Activated naive CD4-positive, alpha-beta T cell treated with anti-CD3 and anti-CD28 coated beads for 36 hours (primary cell): ENCODE measurements around the gene ATXN7L2. TPM values are rescaled to one million over a fixed set of nuclear protein-coding genes. Genes with fewer than 3 reads are reported as not detected.

ENCODE experiments used
- CTCF ChIA-PET: fragments of 350-600 bp; sonication (Branson Sonifier 250); formaldehyde crosslinking; loops from one replicate; lab custom pipeline; 2021; ENCODE audit warnings: antibody characterized with exemption; lab: Charles Lee
- DNase-seq: peaks from one replicate; pipeline ENCODE4 v3.0.0-alpha.2; 2020
- H3K27ac Mint-ChIP-seq: one replicate; pipeline ENCODE4 v1.8.0; 2021; ENCODE audit warnings: mild to moderate bottlenecking, mixed read lengths
- H3K27me3 Mint-ChIP-seq: one replicate; pipeline ENCODE4 v1.8.0; 2021; ENCODE audit warnings: low read depth, mixed read lengths
- H3K36me3 Mint-ChIP-seq: one replicate; pipeline ENCODE4 v1.8.0; 2021; ENCODE audit warnings: low read depth, mixed read lengths
- H3K4me1 Mint-ChIP-seq: one replicate; pipeline ENCODE4 v1.8.0; 2021; ENCODE audit warnings: low read depth, mixed read lengths
- H3K4me3 Mint-ChIP-seq: one replicate; pipeline ENCODE4 v1.8.0; 2021; ENCODE audit warnings: mild to moderate bottlenecking, moderate library complexity, mixed read lengths
- H3K9me3 Mint-ChIP-seq: one replicate; pipeline ENCODE4 v1.8.0; 2021; ENCODE audit warnings: mixed read lengths
- intact Hi-C: fragments of 100-400 bp; cut with micrococcal nuclease; formaldehyde crosslinking; loops from one replicate; pipeline ENCODE4 v1.15.1; 2023
- total RNA-seq, 2 experiments: library from RNA; stranded (reverse); gene quantifications; one replicate each; pipeline ENCODE4 v1.2.3, GENCODE V29; 2021

The ATXN7L2 gene
- total RNA-seq, 2 experiments from 2014 or later, result 15.2 to 16.4 TPM

DNA sequence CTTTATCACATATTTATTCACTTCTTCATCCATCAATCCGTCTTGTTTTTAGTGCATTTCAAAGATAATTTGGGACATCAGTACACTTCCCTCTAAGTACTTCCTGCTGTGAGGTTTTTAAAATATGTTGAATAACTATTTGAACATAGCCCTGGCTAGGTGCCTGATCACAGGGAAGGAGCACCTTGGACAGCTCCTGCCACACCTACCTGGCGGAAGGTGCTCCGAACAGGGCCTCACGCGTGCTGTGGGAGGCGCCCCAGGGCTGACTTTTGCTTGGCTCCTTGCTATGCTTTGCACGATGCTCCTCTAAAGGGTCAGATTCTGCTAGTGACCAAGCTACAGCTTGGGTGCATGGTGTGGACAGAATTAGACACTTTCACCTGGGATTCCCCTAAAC lies 4.9 kb upstream of the ATXN7L2 start:
- Mint-ChIP-seq H3K9me3 (no peaks in the 10 kb centered on the region), H3K27me3 (peaks cover 7% of the 10 kb centered on the region), H3K27ac (no peak overlapping the region), H3K4me1 (peaks cover 15% of the 10 kb centered on the region), H3K4me3 (no peak overlapping the region), H3K36me3 (no peaks in the 10 kb centered on the region)
- CTCF ChIA-PET, result interaction anchor here (0.6 to 1.7 kb wide), 4 partner anchors 9 to 54 kb away, joined by 4 to 9 read pairs (median 5); no protein-coding TSS in a partner anchor
- intact Hi-C loops, result no loop called here
- DNase-seq, result peak; percentile 69

DNA sequence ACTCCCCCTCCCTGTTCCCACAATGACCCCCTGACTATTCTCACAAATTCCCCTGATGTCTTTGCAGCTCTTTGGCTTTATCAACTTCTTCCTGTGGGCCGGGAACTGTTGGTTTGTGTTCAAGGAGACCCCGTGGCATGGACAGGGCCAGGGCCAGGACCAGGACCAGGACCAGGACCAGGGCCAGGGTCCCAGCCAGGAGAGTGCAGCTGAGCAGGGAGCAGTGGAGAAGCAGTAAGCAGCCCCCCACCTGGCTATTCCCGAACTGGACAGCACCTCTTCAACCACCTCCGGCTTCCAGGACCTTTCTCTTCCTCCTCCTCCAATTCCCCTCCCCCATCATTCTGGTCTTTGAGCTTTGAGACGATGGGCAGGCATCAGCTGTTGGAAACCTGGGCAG lies 4.4 kb upstream of the ATXN7L2 start:
- intact Hi-C loops, result no loop called here
- CTCF ChIA-PET, result interaction anchor here (0.6 to 1.7 kb wide), 3 partner anchors 18 to 321 kb away, joined by 3 to 9 read pairs (median 4); no protein-coding TSS in a partner anchor
- DNase-seq, result no peak
- H3K27me3 Mint-ChIP-seq, result peaks cover 7% of the 10 kb centered on the region
- no peaks in the 10 kb centered on the region for H3K9me3 Mint-ChIP-seq
- no peak overlapping the region for H3K4me3 Mint-ChIP-seq
- no peak overlapping the region for H3K27ac Mint-ChIP-seq
- H3K4me1 Mint-ChIP-seq, result peaks cover 15% of the 10 kb centered on the region
- no peaks in the 10 kb centered on the region for H3K36me3 Mint-ChIP-seq

DNA sequence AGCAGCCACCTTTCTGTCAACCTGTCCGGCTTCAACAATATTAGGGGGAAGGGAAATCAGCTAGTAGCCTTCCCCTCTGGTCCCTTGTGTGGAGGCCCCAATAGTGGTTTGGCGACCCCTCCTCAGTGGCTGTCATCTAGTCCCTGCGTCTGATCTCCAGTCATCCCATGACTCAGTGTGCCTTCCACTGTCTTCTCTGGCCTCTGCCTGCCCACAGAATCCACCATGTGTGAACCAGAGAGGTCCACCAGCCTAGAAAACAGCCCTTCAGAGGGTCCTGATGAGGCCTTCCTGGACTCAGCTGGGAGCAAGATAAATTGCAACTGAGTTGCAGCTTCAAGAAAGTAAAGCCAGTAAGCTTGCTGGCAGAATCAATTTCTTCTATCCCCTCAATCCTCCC lies 3.8 kb upstream of the ATXN7L2 start:
- H3K27ac Mint-ChIP-seq, result no peak overlapping the region
- DNase-seq, result no peak
- intact Hi-C loops, result loop anchor here (5.0 to 10.0 kb wide), 3 partner anchors 235 to 502 kb away; partner anchors contain the start of genes AHCYL1, CELSR2 and ELAPOR1
- no peaks in the 10 kb centered on the region for H3K36me3 Mint-ChIP-seq
- no peak overlapping the region for H3K4me3 Mint-ChIP-seq
- peaks cover 17% of the 10 kb centered on the region for H3K4me1 Mint-ChIP-seq
- H3K27me3 Mint-ChIP-seq, result peaks cover 7% of the 10 kb centered on the region
- CTCF ChIA-PET, result interaction anchor here (0.6 to 1.7 kb wide), 2 partner anchors 53 to 321 kb away, joined by 3 to 9 read pairs; no protein-coding TSS in a partner anchor
- H3K9me3 Mint-ChIP-seq, result no peaks in the 10 kb centered on the region

DNA sequence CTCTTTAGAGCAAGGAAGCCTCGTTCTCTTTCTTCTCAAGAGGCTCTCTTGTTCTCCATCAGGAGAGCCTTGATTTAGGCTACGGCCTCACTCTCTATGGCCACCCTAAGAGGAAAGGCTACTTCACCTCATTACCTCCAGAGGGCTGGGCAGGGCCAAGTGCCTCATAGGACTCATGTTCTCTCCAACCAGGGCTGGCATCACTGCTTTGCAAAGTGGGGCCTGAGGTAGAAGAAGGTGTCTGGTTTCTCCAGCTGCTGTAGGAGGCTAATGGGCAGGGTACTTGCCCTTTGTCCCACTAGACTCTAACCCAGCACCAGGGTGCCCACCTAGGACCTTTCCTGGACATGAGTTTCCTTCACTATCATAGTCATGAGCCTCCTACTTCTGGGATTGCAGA lies 2.1 kb upstream of the ATXN7L2 start:
- Mint-ChIP-seq H3K4me3 (no peak overlapping the region), H3K9me3 (no peaks in the 10 kb centered on the region), H3K4me1 (peaks cover 24% of the 10 kb centered on the region), H3K36me3 (peaks cover 1% of the 10 kb centered on the region), H3K27ac (no peak overlapping the region), H3K27me3 (no peaks in the 10 kb centered on the region)
- CTCF ChIA-PET, result interaction anchor here (1.2 to 1.3 kb wide), 2 partner anchors 51 kb away, joined by 3 to 4 read pairs; no protein-coding TSS in a partner anchor
- DNase-seq, result no peak
- intact Hi-C loops, result loop anchor here (2.0 to 10.0 kb wide), 6 partner anchors 15 to 501 kb away; partner anchors contain the start of genes AHCYL1, AMIGO1, CELSR2 and ELAPOR1

DNA sequence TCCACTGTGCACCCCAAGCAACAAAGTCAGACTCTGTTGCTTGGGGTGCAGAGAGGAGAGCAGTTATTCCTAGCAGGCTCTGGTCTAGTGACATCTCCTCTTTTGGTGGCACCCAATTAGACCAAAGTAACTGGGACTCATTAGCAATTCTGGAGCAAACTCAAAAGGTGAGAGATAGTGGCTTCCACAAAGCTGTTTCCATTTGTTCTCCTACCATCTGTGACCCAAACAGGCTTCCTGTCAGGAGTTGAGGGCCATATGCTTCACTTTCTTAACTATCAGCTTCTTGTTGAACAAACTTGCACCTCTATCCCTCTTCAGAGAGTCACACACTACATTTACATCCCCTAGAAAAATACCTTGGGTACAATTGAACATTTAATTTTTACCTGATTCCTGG lies 1.5 kb upstream of the ATXN7L2 start:
- DNase-seq, result no peak
- H3K4me3 Mint-ChIP-seq, result no peak overlapping the region
- H3K9me3 Mint-ChIP-seq, result no peaks in the 10 kb centered on the region
- no peak overlapping the region for H3K27ac Mint-ChIP-seq
- no peaks in the 10 kb centered on the region for H3K27me3 Mint-ChIP-seq
- intact Hi-C loops, result loop anchor here (2.0 to 10.0 kb wide), 6 partner anchors 15 to 500 kb away; partner anchors contain the start of genes AHCYL1, AMIGO1, CELSR2 and ELAPOR1
- peaks cover 24% of the 10 kb centered on the region for H3K4me1 Mint-ChIP-seq
- peaks cover 1% of the 10 kb centered on the region for H3K36me3 Mint-ChIP-seq
- CTCF ChIA-PET, result interaction anchor here (0.6 to 4.3 kb wide), 4 partner anchors 11 to 57 kb away, joined by 3 to 36 read pairs (median 3); partner anchors contain the start of genes CYB561D1 and GPR61

DNA sequence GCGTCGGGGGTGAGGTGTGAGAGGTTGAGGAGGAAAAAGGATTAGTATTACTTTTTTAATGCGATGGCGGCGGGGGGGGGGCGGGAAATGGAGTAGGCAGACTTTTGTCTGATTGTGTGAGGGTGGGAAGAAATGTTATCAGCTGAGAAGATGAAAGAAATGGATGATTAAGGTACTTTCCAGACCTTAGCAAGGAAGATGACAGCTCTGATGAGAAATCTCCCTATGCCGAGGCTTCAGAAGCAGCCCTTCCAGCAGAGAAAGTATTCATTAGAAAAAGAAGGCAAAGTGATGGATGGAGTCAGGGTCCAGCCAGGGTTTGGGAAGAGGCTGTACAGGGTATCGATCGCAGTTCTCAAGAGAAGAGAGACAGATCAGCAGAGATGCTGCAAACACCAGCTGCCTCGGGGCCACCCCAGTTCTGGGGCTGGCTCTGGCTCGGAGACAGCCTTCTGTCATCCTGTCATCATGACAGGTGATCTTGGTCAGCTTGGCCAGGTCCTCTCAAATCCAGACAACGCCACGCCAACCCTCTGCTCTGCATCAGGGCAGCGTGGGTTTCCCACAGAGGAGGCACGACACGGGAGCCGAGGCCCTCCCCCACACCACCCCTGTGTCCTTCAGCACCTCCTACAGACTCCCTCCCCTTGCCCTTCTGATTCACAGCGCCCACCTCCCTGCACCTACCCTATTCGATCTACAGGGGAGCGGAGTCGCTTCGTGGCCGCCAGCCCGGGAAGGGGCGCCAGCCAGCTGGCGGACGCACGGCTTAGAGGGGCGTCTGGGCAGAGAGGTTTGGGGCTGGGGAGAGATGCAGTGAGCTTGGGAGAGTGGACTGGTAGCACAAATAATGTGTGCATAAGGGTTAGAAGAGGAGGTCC lies 674 bp upstream of the ATXN7L2 start:
- intact Hi-C loops, result loop anchor here (1.0 to 10.0 kb wide), 10 partner anchors 11 to 499 kb away; partner anchors contain the start of genes AHCYL1, AMIGO1, CELSR2 and CYB561D1
- Mint-ChIP-seq H3K36me3 (peaks cover 1% of the 10 kb centered on the region), H3K27me3 (no peaks in the 10 kb centered on the region), H3K27ac (peak overlapping the region; percentile 78), H3K9me3 (no peaks in the 10 kb centered on the region), H3K4me3 (peak overlapping the region; percentile 95), H3K4me1 (peaks cover 24% of the 10 kb centered on the region)
- DNase-seq, result peak; percentile 55
- CTCF ChIA-PET, result interaction anchor here (0.6 to 35.8 kb wide), 8 partner anchors 10 to 65 kb away, joined by 3 to 1207 read pairs (median 3); partner anchors contain the start of genes CYB561D1, GNAI3 and GPR61

DNA sequence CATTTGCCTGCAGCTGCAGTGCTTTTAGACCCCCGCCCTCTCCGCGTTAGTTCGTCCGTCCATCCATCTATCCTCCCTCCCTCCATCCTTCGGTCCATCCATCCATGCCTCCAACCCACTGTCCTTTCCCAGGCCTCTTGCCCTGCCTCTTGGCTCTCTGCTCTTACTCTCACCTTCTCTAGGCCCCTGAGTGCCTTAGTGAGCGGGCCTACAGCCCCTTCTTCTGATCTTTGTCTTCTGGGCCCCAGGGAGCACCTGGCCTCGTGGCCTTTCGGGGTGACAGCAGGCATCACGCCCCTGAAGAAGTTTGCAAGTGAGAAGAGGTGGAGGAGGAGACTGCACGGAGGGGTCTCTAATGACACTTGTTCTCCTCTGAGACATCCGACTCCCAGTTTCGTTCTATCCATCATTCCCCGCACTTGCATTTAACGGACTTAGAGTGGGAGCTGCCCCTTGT lies 842 bp downstream of the ATXN7L2 start:
- no peaks in the 10 kb centered on the region for H3K27me3 Mint-ChIP-seq
- peak overlapping the region; percentile 85 for H3K27ac Mint-ChIP-seq
- intact Hi-C loops, result loop anchor here (1.0 to 10.0 kb wide), 4 partner anchors 240 to 498 kb away; partner anchors contain the start of genes AHCYL1, CELSR2 and ELAPOR1
- no peak for DNase-seq
- CTCF ChIA-PET, result interaction anchor here (0.6 to 35.8 kb wide), 6 partner anchors 9 to 408 kb away, joined by 3 to 1207 read pairs (median 3); partner anchors contain the start of genes CYB561D1 and GPR61
- H3K4me1 Mint-ChIP-seq, result peaks cover 26% of the 10 kb centered on the region
- H3K9me3 Mint-ChIP-seq, result no peaks in the 10 kb centered on the region
- peaks cover 7% of the 10 kb centered on the region for H3K36me3 Mint-ChIP-seq
- peak overlapping the region; percentile 95 for H3K4me3 Mint-ChIP-seq

DNA sequence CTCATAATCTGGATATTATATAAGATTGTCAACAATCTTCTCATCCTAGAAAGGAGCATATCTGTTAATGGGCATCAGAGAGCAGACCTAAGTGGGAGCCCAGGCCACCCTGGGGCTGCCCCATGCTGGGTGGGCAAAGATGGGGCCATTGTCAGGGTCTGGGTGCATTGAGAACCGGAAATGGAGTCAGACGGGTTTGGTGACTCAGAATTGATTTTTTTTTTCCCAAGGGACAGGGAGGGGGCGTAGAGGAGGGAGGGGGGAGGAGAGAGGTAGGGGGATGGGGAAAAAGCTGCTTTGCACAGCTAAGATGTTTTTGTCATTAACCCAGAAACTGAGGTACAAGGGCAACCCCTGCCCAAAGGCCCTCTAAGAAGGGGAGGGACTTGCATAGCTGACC lies 1.3 kb downstream of the ATXN7L2 start:
- Mint-ChIP-seq H3K36me3 (peaks cover 10% of the 10 kb centered on the region), H3K4me1 (peaks cover 26% of the 10 kb centered on the region), H3K9me3 (no peaks in the 10 kb centered on the region), H3K4me3 (peak overlapping the region; percentile 95), H3K27ac (peak overlapping the region; percentile 85), H3K27me3 (no peaks in the 10 kb centered on the region)
- CTCF ChIA-PET, result interaction anchor here (0.6 to 35.8 kb wide), 6 partner anchors 8 to 408 kb away, joined by 3 to 1207 read pairs (median 3); partner anchors contain the start of genes CYB561D1 and GPR61
- no peak for DNase-seq
- intact Hi-C loops, result loop anchor here (10.0 kb wide), 1 partner anchor 240 kb away; the partner anchor contains the start of gene CELSR2

DNA sequence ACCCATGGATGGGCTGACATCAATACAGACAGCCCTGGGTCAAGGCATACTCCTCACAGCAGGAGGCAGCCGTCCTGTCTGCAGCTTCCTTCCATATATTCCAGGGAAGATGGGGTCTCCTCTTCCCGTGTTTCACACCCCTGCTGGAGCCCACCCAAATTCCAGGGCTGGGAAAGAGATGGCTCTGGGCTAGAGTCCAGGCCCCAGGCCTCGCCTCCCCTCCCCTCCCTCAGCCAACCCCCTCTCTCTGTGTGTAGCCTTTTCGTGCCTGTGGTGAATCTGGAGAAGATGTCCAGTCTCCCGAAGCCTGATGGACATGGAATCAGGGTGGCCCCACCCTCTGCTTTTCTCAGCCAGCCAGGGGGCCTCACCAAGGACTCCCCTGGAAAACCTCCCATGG lies 3.6 kb downstream of the ATXN7L2 start:
- Mint-ChIP-seq H3K4me1 (peaks cover 26% of the 10 kb centered on the region), H3K27ac (no peak overlapping the region), H3K36me3 (peaks cover 10% of the 10 kb centered on the region), H3K27me3 (no peaks in the 10 kb centered on the region), H3K9me3 (no peaks in the 10 kb centered on the region), H3K4me3 (no peak overlapping the region)
- CTCF ChIA-PET, result interaction anchor here (1.1 to 35.8 kb wide), 2 partner anchors 10 to 44 kb away, joined by 3 to 1207 read pairs; partner anchors contain the start of gene GPR61
- intact Hi-C loops, result loop anchor here (10.0 kb wide), 1 partner anchor 242 kb away; the partner anchor contains the start of gene CELSR2
- DNase-seq, result no peak

DNA sequence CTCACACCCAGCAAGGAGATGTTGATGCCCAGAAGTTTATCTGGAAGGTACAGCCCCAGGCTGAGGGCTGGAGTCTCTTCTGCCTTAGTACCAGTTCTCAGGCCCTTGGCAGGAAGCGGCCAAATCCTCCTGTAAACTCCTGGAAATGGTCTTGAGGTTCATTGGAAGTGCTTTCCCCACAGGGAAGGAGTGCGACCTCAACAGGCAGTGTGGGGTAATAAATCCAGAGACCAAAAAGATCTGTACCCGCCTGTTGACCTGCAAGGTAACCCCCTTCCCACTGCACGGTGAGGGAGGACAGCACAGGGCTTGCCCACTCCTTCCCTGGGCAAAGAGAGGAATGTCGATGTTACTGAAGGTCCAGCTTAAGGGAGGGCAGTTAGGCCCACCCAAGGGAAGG lies 4.5 kb downstream of the ATXN7L2 start:
- CTCF ChIA-PET, result interaction anchor here (1.1 to 35.8 kb wide), 3 partner anchors 9 to 43 kb away, joined by 3 to 1207 read pairs (median 375); partner anchors contain the start of genes AMIGO1 and GPR61
- no peak overlapping the region for H3K27ac Mint-ChIP-seq
- no peaks in the 10 kb centered on the region for H3K27me3 Mint-ChIP-seq
- H3K36me3 Mint-ChIP-seq, result peaks cover 10% of the 10 kb centered on the region
- H3K9me3 Mint-ChIP-seq, result no peaks in the 10 kb centered on the region
- H3K4me1 Mint-ChIP-seq, result peaks cover 19% of the 10 kb centered on the region
- no peak for DNase-seq
- intact Hi-C loops, result loop anchor here (10.0 kb wide), 1 partner anchor 243 kb away; the partner anchor contains the start of gene CELSR2
- no peak overlapping the region for H3K4me3 Mint-ChIP-seq

DNA sequence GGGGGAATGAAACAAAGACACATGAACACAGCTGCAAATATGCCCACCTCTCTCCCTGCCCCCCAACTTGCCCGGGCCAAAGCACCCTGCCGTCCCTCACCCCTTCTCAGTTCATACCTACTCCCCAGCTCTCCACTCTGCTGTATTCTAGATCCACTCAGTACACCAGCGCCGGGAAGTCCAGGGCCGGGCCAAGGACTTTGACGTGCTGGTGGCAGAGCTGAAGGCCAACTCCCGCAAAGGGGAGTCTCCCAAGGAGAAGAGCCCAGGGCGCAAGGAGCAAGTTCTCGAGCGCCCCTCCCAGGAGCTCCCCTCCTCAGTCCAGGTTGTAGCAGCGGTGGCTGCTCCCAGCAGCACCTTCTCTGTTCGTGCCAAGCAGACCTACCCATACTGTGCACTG lies 5.0 kb downstream of the ATXN7L2 start:
- no peak overlapping the region for H3K27ac Mint-ChIP-seq
- CTCF ChIA-PET, result interaction anchor here (1.0 to 35.8 kb wide), 4 partner anchors 9 to 57 kb away, joined by 3 to 1207 read pairs (median 189); partner anchors contain the start of genes AMIGO1 and GPR61
- H3K36me3 Mint-ChIP-seq, result peaks cover 10% of the 10 kb centered on the region
- H3K27me3 Mint-ChIP-seq, result no peaks in the 10 kb centered on the region
- H3K4me1 Mint-ChIP-seq, result peaks cover 19% of the 10 kb centered on the region
- H3K9me3 Mint-ChIP-seq, result no peaks in the 10 kb centered on the region
- H3K4me3 Mint-ChIP-seq, result no peak overlapping the region
- DNase-seq, result no peak
- intact Hi-C loops, result loop anchor here (10.0 kb wide), 1 partner anchor 244 kb away; the partner anchor contains the start of gene CELSR2
